GM21529 (cell line): ENCODE results near the gene ECHDC1.
A peak's percentile ranks its signal among the peaks of the same experiment; 100 is the strongest.
"Not testable (repeated sequence)": the region's sequence is repeated elsewhere in the genome, so short reads cannot be mapped to it uniquely, and the experiment has no call there.

Source experiments
- ATAC-seq: cut with Tn5 transposase; IDR thresholded peaks from one replicate; pipeline ENCODE4 v1.9.1; 2021; ENCODE audit not compliant: unreplicated experiment

ECHDC1 gene

GRCh38 chr6:127342296-127342945 is 988 bp downstream of the ECHDC1 start:
- ATAC-seq: peak; percentile 1

GRCh38 chr6:127341471-127342202 is 1.8 kb downstream of the ECHDC1 start:
- ATAC-seq: peak; percentile 36

- ATAC-seq: no peak
These were observed 3.2 kb downstream of the ECHDC1 start for GRCh38 chr6:127340171-127340570.

GRCh38 chr6:127338936-127339335 is 4.5 kb downstream of the ECHDC1 start:
- ATAC-seq: no peak

GRCh38 chr6:127332383-127332961 is 10.9 kb downstream of the ECHDC1 start:
- no peak for ATAC-seq

GRCh38 chr6:127331256-127331655 is 12.2 kb downstream of the ECHDC1 start:
- not testable (repeated sequence) for ATAC-seq

- ATAC-seq: no peak
These were observed 15.3 kb downstream of the ECHDC1 start for GRCh38 chr6:127328043-127328609.

- no peak for ATAC-seq
These were observed 23.7 kb downstream of the ECHDC1 start for GRCh38 chr6:127319686-127320085.

GRCh38 chr6:127317388-127318128 is 25.9 kb downstream of the ECHDC1 start:
- no peak for ATAC-seq

- ATAC-seq: no peak
These were observed 37.7 kb downstream of the ECHDC1 start for GRCh38 chr6:127305741-127306140.

- no peak for ATAC-seq
These were observed 39.5 kb downstream of the ECHDC1 start for GRCh38 chr6:127303917-127304316.

- peak; percentile 69 for ATAC-seq
These were observed 40.4 kb downstream of the ECHDC1 start for GRCh38 chr6:127302728-127303660.

- ATAC-seq: no peak
These were observed 42.2 kb downstream of the ECHDC1 start for GRCh38 chr6:127301199-127301700.

GRCh38 chr6:127300411-127300810 is 43.0 kb downstream of the ECHDC1 start:
- ATAC-seq: no peak

- ATAC-seq: no peak
These were observed 43.7 kb downstream of the ECHDC1 start for GRCh38 chr6:127299522-127300240.

- no peak for ATAC-seq
These were observed 44.9 kb downstream of the ECHDC1 start for GRCh38 chr6:127298475-127298874.

GRCh38 chr6:127297502-127298070 is 45.8 kb downstream of the ECHDC1 start:
- no peak for ATAC-seq

- ATAC-seq: peak; percentile 87
These were observed 51.9 kb downstream of the ECHDC1 start for GRCh38 chr6:127291495-127291894.
